Stromal cell of bone marrow (primary cell): Measurements from ENCODE around the gene CENPU.
A peak's percentile ranks its signal among the peaks of the same experiment; 100 is the strongest.
"Not testable (repeated sequence)": the region's sequence is repeated elsewhere in the genome, so short reads cannot be mapped to it uniquely, and the experiment has no call there.

Source experiments
- DNase-seq: peaks from one replicate; pipeline ENCODE4 v3.0.0-alpha.2; 2012; ENCODE audit warnings: low read depth

Gene CENPU

DNA sequence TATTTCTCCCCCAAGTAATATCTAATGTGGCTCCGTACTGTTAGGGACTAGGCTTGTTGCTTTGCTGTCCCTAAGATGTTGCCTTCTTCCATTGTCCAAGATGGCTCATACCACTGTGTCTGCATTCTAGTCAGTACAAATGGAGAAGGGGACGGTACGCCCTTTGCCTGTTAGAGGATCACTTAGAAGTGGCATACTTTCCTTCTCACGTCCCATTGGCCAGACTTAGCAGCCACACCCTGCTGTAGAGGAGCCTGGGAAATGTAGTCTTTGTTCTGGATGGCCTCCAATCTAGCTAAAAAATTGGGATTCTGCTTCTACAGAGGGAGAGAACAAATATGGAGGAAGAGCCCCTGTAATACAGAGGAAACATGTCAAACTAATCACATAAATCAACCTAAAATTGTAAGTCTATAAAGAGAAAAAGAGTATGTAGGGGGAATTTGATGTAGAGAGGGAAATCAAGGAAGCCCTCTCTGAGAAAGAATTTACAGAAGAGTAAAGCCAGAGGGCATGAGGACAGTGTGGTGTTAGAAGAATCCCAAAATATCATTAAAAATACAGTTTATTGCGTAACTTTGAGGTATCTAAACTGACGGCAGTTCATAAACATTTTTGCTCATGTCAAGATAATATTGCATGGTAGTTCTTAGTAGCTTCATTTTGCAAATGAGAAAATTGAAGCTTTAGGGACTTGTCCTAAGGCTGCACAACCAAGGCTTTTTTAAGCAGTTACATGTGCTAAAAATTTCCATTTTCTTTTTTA lies 69.3 kb downstream of the CENPU start:
- DNase-seq, result no peak

DNA sequence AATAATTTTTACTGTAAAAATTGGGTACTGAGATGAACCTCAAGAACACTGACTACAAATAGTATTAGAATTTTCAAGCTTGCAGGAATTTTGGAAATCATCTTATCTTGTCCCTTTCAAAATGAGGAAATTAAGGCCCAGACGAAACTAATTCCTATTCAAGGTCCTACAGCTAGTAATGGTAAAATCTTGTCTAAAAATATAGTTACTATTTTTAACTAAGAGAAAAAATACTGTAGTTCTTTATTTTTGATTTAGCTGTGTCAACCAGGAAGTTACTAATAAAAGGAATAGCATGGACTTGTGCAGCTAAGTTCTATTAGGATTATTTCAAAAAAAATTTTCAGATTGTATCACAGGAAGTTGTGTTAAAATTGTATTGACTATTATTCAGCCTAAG lies 71.7 kb downstream of the CENPU start:
- DNase-seq, result no peak

DNA sequence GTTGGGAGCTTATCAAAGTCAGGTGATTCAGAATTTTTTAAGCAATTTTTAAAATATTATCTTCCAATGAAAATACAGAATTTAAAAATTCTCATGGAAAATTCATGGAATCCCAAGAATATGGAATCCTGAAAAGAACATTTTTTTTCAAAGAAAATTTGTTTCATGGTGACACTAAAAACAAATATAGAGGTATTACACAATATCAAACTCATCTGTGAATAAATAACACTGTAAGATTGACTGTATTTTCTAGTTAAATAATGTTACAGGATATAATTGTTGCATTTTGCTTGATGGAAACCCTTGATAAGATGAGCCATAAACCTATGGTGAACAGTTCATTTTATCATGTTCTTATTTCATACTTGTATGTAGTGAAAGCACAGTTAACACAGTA lies 72.9 kb downstream of the CENPU start:
- DNase-seq, result no peak

DNA sequence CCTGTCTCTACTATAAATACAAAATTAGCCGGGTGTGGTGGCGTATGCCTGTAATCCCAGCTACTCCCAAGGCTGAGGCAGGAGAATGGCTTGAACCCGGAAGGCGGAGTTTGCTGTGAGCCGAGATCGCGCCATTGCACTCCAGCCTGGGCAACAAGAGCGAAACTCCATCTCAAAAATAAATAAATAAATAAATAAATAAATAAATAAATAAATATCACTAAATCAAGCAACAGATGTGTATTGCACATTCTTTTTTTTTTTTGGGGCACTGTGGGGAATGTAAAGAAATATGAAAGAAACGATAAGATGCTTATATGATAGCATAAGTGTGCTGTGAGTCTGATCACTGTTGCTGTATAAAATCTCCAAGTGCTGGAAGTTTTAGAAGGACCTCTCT lies 76.1 kb downstream of the CENPU start:
- DNase-seq, result not testable (repeated sequence)

DNA sequence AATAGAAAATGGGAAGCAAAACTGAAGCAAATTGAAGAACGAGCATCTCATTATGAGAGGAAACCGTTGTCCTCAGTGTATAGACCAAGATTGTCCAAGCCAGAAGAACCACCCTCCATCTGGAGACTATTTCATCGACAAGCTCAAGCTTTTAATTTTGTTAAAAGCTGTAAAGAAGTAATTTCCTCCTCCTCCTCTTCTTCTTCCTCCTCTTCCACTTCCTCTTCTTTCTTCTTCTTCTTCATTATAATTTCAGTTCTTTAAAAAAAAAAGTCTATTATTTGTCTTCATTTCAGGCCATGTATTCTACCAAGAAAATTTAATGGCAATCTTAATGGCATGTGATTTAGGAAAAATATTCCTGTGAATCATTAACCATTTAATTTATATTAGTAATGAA lies 76.8 kb downstream of the CENPU start:
- DNase-seq, result no peak

DNA sequence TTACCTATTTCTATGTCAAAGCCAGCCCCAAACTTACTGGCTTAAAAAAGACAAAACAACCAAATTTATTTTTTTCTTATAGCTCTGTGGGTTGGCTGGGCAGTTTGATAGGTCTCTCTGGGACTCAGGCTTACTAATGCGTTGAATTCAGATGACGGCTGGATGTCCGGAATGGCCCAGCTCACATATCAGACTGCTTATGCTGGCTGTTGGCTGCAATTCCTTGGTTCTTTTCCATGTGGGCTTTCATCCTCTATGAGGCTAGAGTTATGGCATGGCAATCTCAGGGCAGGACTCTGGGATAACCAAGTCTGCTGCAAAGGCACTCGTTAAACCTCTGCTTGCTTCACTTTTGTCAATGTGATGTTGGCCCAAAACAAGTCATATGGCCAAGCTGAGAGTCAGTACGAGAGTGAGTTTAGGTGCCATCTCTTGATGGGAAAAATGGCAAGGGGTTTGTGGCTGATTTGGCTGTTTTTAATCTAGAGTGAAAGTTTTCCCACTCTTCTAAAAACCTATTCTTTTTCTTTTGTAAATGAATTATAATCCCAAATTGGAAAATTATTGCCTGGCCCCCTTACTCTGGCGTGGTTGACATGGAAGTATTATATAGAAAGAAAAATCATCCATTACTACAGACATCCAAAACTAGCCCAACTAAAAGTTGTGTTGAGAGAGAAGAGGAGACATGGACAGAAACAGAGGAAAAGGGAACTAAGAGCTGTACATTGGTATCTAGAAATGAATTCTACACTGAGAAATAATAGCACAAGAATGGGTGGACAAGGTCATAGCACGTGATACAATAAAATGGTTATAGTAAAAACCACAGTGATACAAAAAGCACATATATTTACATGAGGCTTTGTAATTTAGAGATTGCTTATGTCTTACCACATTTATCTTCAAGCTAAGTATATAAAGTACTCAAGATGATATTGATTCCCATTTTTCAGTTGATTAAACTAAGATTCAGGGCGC lies 77.7 kb downstream of the CENPU start:
- DNase-seq, result peak; percentile 98

DNA sequence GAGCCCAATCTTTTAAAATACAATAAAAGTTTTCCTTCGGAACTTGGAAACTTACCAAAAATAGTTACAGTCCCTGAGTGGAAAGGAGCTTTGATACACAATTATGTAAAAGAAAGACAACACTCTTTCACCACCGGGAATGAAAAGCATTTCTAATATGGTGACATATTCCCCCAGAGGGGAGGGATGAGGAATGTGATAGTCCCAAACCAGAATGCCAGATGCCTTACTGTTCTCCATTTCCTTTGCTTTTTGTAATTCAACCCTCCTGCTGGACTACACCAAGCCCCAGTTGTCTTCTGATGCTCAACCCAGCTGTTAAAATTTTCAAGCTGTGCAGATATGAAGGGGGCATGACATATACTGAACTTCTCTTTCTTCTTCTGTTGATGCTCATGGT lies 80.2 kb downstream of the CENPU start:
- DNase-seq, result peak; percentile 41

DNA sequence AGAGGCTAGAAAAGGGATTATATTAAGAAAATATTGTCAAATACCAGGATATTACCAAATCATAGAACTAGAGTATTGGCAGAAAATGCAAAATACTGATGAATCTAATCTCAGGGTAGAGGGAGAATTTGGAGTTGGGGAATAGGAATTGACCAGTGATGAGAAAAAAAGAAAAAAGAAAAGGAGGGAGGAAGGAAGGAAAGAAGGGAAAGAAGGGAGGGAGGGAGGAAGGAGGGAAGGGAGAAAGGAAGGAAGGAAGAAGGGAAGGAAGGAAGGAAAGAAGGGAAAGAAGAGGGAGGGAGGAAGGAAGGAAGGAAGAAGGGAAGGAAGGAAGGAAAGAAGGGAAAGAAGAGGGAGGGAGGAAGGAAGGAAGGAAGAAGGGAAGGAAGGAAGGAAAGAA lies 81.2 kb downstream of the CENPU start:
- DNase-seq, result not testable (repeated sequence)

DNA sequence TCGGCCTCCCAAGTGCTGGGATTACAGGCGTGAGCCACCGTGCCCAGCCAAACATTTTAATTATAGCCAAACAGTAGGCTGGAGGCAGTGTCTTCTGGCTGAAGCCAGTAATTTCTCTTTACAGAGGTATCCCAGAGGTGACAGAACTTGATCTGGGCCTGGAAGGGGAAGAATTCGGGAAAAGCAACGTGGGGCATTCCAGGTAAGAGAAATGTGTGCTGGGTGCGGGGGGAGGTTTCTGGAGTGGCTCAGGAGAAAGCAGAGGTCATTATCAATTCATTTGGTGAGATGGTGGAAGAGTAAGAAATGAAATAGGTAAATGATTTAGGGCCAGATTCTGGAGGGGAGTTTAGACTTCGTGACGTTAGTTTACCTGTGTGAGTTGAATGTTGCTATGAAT lies 82.0 kb downstream of the CENPU start:
- DNase-seq, result no peak

DNA sequence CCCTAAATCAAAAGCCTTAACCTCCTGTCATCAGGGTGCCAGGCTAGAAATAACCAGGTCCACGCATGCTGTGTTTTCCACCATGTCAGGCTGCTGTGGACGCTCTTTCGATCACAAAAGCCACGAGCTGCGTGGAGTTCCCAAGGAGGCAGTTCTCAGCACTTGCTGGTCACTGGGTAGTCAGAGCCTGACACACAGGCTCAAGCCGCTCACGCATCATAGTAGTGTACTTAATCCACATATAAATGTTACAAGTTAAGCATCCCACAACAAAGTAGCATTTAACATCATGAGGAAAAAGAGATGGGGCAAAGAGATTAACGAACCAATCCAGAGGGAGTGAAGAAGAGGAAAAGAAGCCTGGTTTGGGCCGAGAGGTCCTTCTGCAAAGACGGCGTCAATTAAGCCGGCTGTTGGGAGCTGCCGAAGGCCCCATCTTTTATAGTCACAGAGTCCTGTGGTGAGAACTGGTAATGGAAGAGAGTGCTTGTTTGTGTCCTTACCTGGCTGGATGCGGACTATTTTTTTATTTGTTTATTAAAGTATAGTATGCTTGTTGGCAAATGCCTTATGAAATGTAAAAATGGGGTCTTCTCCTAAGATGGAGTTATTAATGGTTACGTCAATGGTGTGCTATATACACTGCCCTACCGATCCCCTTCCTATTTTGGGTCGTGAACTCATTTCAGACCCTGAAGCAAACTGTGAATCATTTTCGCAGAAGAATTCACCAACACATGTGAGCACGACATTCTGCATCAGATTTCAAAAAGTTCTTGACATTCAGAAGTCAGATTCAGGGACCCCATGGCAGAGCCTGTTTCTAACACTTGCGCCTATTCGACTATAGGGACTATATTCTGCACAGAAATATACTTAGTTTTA lies 83.7 kb downstream of the CENPU start:
- peak; percentile 44 for DNase-seq

DNA sequence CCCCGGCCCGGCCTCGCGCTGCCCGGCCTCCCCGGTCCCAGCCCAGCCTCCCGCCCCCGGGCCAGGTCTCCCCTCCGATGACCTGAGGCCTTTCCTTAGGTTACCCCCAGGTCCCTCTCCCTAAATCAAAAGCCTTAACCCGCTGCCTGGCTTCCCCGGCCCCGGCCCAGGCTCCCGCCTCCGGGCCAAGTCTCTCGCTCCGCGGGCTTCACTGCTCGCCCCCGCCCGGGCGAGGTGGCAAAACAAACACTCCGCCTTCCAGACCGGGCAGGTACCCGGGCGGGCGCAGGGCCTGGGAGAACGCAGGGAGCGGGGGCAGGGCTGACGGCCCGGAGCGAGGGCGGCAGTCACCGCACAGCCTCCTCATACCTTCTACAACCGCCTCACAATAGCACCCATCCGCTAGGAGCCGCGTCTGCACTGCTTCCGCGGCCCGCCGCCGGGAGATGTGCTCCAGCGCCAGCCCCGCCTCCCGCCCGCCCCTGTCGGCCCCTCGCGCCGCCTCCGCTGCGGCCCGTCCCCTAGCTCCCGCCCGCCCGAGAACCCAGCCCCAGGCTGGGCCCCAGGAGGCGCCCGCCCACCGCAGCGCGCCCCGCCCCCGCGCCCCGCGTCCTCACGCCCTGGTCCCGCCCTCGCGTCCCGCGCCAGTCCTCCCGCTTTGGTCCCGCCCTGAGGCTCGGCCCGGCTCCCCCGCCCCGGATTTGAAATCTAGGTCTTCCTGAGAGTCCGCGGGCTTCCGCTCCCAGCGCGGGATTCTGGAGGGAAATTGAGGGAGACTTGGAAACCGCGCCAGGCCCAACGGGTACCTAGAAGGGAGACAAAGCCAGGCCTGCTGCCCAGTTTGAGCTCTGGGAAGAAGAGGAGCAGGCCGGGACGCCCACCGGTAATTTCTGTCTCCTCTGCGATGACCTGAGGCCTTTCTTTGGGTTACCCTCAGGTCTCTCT lies 84.6 kb downstream of the CENPU start, which contains the start of the genes CASP3 and PRIMPOL:
Gene CASP3, minus strand, starts transcription at position 422 of the 945 bp plus-strand sequence. CDS start 10,994 bp downstream, outside the sequence.
Gene PRIMPOL, plus strand, starts transcription at position 713 of the 945 bp plus-strand sequence. CDS start 7,403 bp downstream, outside the sequence.
- peak; percentile 92 for DNase-seq

DNA sequence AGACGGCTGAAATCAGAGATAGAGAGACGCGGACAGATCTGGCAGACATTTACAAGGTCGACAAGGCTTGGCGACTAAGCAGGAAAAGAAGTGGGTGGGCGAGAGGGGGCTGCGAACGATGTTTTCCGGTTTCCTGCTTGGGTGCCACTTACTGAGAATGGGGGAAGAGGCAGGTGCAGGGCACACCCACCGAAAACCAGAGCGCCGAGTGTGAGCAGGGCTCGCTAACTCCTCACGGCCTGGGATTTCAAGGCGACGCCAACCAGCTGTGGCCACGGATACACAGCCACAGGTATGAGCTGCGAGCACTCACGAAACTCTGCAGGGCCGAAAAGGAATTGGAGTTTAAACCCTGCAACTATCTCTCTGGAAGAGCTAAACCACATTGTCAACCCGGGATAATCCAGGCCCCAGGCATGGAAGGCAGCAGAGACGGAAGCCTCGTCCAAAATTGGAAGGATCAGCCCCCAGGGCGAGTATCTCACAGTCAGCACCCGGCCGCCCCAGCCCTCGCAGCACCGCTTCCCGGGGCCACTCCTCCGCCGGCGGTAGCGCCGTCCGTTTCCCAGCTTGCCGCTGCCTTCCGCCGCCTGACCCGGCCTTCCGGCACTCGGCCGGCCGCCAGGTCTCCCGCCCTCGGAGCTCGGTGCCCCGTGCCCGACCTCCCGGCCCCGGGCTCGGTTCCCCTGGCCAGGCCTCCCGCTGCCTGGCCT lies 85.4 kb downstream of the CENPU start:
- DNase-seq, result no peak

DNA sequence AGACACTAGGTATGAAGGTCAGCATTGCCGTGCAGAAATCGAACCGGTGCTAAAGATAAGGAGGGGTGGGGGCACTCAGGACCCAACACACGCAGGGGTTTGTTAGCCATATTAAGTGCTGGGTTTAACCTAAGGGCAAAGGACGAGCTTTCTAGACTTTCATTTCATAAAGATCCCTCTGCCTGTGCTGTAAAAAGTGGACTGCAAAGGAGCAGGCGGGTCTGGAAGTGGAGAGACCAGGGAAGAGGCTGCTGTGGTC lies 85.9 kb downstream of the CENPU start:
- no peak for DNase-seq

DNA sequence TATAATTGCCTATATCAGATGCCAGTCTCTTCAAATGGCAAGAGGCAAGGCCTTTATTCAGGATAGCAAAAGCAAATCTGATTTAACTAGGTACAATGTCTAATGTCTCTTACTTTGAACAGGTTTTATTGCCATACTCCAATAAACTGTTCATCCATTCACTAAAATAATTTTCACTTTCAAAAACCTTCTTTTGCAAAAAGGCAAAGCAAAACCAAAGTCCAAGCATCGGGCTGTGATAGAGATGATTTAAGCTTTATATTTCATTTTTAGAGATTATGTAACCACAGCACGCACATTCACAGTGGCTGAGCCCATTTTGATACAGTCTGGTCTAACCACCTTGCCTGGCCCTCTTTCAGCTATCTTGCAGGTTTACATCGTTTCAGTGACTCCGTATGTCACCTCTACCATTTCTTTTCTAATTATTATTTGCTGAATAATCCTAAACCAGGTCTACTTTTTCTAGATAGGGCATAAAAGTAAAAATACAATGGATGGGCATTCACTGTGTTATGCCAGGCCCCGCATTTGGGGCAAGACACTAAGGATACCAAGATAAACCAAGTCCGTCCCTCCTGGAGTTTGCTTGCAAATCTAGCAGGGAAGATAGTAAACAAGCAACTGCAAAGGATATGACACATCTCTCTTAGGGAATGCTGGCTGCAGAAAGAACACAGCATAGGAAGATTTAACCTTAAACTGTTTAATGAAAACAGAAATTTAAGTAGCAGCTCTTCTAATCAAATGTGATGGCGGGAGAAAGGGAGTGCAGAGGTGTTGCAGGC lies 86.4 kb downstream of the CENPU start:
- DNase-seq, result no peak

DNA sequence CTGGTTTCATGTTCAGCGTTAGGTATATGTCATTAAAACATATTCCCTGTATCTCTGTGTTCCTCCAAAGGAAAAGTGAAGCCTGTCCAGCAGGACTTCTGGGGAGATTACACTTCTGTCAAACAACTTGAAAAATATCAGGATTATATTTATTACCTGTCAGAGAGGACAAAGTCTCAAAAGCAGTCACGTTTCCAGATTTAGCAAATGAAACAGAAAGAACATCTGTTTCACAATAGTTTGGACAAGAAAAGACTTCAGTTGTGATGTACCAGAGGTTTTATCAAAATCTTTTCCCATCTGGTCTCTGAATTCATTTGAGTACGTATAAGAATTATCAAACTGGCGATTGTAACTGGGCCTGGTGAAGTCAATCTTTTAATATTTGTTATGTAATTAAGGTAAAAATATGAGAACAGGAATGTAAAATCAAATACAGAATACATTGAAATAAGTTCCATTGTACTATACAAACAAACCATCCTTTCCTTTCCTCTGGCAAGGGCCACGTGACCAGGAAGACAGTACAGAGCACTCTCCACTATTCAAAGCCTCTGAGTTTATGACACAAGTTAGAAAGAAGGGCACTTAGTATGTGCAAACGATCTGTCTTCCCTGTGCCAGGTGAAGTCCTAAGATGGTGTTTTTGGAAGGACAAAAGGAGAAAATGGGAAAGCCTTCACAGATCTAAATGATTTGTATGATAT lies 87.8 kb downstream of the CENPU start:
- no peak for DNase-seq

DNA sequence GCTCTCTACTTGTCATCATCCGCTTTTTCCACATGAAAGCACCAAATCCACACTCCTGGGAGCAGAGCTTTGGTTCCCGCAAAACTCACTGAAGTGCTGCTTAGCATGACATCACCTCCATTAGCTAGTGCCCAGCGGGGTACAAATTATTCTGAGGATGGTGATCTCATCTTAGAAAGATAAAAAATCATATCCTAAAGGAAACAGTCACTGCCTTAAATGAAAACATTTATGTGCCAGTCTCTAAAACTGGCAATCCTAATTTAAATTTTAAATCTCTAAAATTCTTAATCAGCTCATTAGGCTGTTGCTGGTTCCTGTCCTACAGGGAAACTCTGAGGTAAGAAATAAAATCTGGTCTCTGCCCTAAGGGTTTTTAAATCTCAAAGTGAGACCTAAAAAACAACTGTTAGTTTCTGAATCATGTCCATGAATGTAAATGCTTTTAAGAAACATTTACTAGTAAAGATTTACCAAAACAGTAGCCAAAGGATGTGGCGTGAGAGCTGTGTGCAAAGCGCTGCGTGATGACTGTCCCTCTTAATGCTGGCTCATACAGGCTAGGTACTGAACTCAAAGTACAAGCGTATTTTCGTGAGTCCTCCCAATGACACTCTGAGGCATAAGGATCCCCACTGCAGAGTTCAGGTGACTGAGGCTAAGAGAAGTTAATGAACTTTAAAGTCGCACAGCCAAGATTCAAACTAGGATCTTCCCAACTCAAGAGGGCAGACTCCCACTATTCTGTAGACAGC lies 89.2 kb downstream of the CENPU start:
- no peak for DNase-seq
